Loucy (cell line): ENCODE measurements around the gene OR8B12.
"Not testable (repeated sequence)": the region's sequence is repeated elsewhere in the genome, so short reads cannot be mapped to it uniquely, and the experiment has no call there.

Source experiments
- H2AFZ ChIP-seq: fragments of 200-600 bp; sonication (generic); 2 replicates; pipeline ENCODE4 v1.6.0; 2016; ENCODE audit warnings: antibody characterized with exemption, mild to moderate bottlenecking, low read length, moderate library complexity
- H3F3A ChIP-seq: fragments of 200-600 bp; 2 replicates; pipeline ENCODE4 v1.6.0; 2016; ENCODE audit warnings: antibody characterized with exemption, low read depth, mild to moderate bottlenecking
- H3K27me3 ChIP-seq: fragments of 200-600 bp; sonication (generic); 2 replicates; pipeline ENCODE4 v1.6.1; 2014; ENCODE audit warnings: low read length, mild to moderate bottlenecking; ENCODE audit not compliant: insufficient read depth, poor library complexity, severe bottlenecking
- H3K36me3 ChIP-seq: fragments of 200-600 bp; sonication (generic); 2 replicates; pipeline ENCODE4 v1.6.1; 2016; ENCODE audit warnings: low read length; ENCODE audit not compliant: insufficient read depth
- H3K4me1 ChIP-seq: fragments of 200-600 bp; sonication (generic); 2 replicates; pipeline ENCODE4 v1.5.1; 2014; ENCODE audit warnings: low read length, mild to moderate bottlenecking; ENCODE audit not compliant: insufficient read depth, poor library complexity, severe bottlenecking
- H3K4me2 ChIP-seq: fragments of 200-600 bp; sonication (generic); 2 replicates; pipeline ENCODE4 v1.6.0; 2014; ENCODE audit warnings: antibody characterized with exemption, low read length, low read depth, mild to moderate bottlenecking; ENCODE audit not compliant: poor library complexity, severe bottlenecking
- H3K4me3 ChIP-seq: fragments of 200-600 bp; sonication (generic); 2 replicates; pipeline ENCODE4 v1.5.1; 2014; ENCODE audit warnings: low read length, mild to moderate bottlenecking, mixed read lengths; ENCODE audit not compliant: poor library complexity, severe bottlenecking
- H3K79me2 ChIP-seq: fragments of 200-600 bp; sonication (generic); 2 replicates; pipeline ENCODE4 v1.6.1; 2014; ENCODE audit warnings: low read length; ENCODE audit not compliant: insufficient read depth
- H3K9ac ChIP-seq: fragments of 200-600 bp; sonication (generic); 2 replicates; pipeline ENCODE4 v1.6.0; 2014; ENCODE audit warnings: mild to moderate bottlenecking, low read depth, low read length, moderate library complexity; ENCODE audit not compliant: poor library complexity, severe bottlenecking
- H3K9me2 ChIP-seq: fragments of 200-600 bp; sonication (generic); replicated peaks from 2 replicates; pipeline ENCODE4 v1.6.1; 2016; ENCODE audit warnings: low read depth, low read length, mixed read lengths
- H3K9me3 ChIP-seq: fragments of 200-600 bp; sonication (generic); 2 replicates; pipeline ENCODE4 v1.6.1; 2014; ENCODE audit warnings: mild to moderate bottlenecking, antibody characterized with exemption, low read length, low read depth; ENCODE audit not compliant: insufficient read depth
- H4K20me1 ChIP-seq: fragments of 200-600 bp; sonication (generic); 2 replicates; pipeline ENCODE4 v1.6.0; 2014; ENCODE audit warnings: antibody characterized with exemption, low read length, mild to moderate bottlenecking; ENCODE audit not compliant: insufficient read depth, poor library complexity, severe bottlenecking
- CTCF ChIP-seq: fragments of 200-600 bp; sonication (generic); conservative IDR thresholded peaks from 2 replicates; pipeline ENCODE4 v1.5.1; 2014; ENCODE audit warnings: mild to moderate bottlenecking, antibody characterized with exemption, low read length
- EZH2phosphoT487 ChIP-seq: fragments of 200-600 bp; IDR thresholded peaks from 2 replicates; pipeline ENCODE4 v1.6.1; 2018; ENCODE audit warnings: antibody characterized with exemption, mild to moderate bottlenecking, moderate library complexity, borderline replicate concordance

OR8B12 gene

GRCh38 chr11:124518989-124519451, 24.4 kb downstream of the OR8B12 start:
- no peaks in the 10 kb centered on the region for H3F3A ChIP-seq
- H3K9me3 ChIP-seq: no peaks in the 10 kb centered on the region
- H3K36me3 ChIP-seq: no peaks in the 10 kb centered on the region
- no peaks in the 10 kb centered on the region for H3K9me2 ChIP-seq
- H3K4me3 ChIP-seq: no peak overlapping the region
- H3K4me1 ChIP-seq: no peaks in the 10 kb centered on the region
- H3K4me2 ChIP-seq: no peak overlapping the region
- no peaks in the 10 kb centered on the region for H3K27me3 ChIP-seq
- no peaks in the 10 kb centered on the region for H4K20me1 ChIP-seq
- TF ChIP-seq CTCF (no peak), EZH2phosphoT487 (no peak)
- no peaks in the 10 kb centered on the region for H3K79me2 ChIP-seq
- H2AFZ ChIP-seq: no peak overlapping the region
- no peak overlapping the region for H3K9ac ChIP-seq

DNA sequence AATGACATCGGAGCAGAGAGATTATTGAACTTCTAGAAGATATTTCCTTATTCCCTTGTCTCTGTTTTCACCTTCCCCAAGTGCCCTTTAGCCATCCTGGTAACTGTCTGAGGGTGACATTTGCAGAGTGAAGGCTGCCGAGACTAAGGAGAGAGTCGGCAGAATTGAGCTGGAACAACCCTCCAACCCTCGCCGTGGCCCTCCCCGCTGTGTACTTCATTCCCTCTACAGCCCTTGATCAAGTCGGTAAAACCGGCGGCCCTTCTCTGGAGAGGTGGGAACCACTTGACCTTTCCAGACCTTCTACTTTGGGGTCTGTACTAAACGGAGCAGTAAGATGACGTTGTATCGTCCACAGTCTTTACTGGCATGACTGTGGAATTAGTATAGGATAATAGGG, 26.1 kb downstream of the OR8B12 start:
- H3K9ac ChIP-seq: no peak overlapping the region
- no peaks in the 10 kb centered on the region for H3K36me3 ChIP-seq
- no peak overlapping the region for H2AFZ ChIP-seq
- H4K20me1 ChIP-seq: no peaks in the 10 kb centered on the region
- no peak overlapping the region for H3K4me3 ChIP-seq
- TF ChIP-seq EZH2phosphoT487 (no peak), CTCF (no peak)
- H3K4me2 ChIP-seq: no peak overlapping the region
- H3K9me2 ChIP-seq: no peaks in the 10 kb centered on the region
- H3F3A ChIP-seq: no peaks in the 10 kb centered on the region
- H3K79me2 ChIP-seq: no peaks in the 10 kb centered on the region
- no peaks in the 10 kb centered on the region for H3K9me3 ChIP-seq
- no peaks in the 10 kb centered on the region for H3K4me1 ChIP-seq
- H3K27me3 ChIP-seq: no peaks in the 10 kb centered on the region

DNA sequence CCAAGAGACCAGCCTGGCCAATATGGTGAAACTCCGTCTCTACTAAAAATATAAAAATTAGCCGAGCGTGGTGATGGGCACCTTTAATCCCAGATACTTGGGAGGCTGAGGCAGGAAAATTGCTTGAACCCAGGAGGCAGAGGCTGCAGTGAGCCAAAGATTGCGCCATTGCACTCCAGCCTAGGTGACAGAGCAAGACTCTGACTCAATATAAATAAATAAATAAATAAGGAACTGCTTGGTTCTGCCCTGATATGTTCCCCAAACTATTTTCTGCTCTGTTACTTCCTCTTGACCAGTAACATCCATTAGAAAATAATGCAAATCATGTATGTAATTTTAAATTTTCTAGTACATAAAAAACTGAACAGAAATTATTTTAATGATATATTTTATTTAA, 28.8 kb downstream of the OR8B12 start:
- not testable (repeated sequence) for H3K27me3 ChIP-seq, H3K4me3 ChIP-seq, H3K79me2 ChIP-seq, H2AFZ ChIP-seq, H4K20me1 ChIP-seq, H3K4me1 ChIP-seq, H3K9ac ChIP-seq, H3K9me2 ChIP-seq, H3K4me2 ChIP-seq, H3K9me3 ChIP-seq, H3F3A ChIP-seq, H3K36me3 ChIP-seq

- H3K27me3 ChIP-seq: no peaks in the 10 kb centered on the region
- H3K4me3 ChIP-seq: no peak overlapping the region
- H3K9me3 ChIP-seq: no peaks in the 10 kb centered on the region
- no peak overlapping the region for H3K4me2 ChIP-seq
- H3F3A ChIP-seq: no peaks in the 10 kb centered on the region
- no peaks in the 10 kb centered on the region for H3K36me3 ChIP-seq
- no peak overlapping the region for H2AFZ ChIP-seq
- no peak for TF ChIP-seq CTCF
- TF ChIP-seq EZH2phosphoT487: no peak
- H3K4me1 ChIP-seq: no peaks in the 10 kb centered on the region
- no peaks in the 10 kb centered on the region for H3K9me2 ChIP-seq
- H4K20me1 ChIP-seq: no peaks in the 10 kb centered on the region
- no peak overlapping the region for H3K9ac ChIP-seq
- H3K79me2 ChIP-seq: no peaks in the 10 kb centered on the region
Observed at GRCh38 chr11:124514131-124514530, 29.3 kb downstream of the OR8B12 start.
